Mammary epithelial cell (primary cell): ENCODE data around the gene RBM20.

Experiments used
- EZH2 ChIP-seq: IDR thresholded peaks from 2 replicates; pipeline ENCODE4 v1.6.1; 2012; ENCODE audit warnings: low read length, inconsistent platforms, borderline replicate concordance
- TF ChIP-seq, protein P1 (sequence below), 2 donors: IDR thresholded peaks in 1 of 2; conservative IDR thresholded peaks in 1 of 2; 2 replicates each; pipeline ENCODE4 v1.5.1; 2011 to 2012; ENCODE audit warnings: inconsistent platforms in 2 of 2, low read length in 2 of 2, mild to moderate bottlenecking in 2 of 2, control low read depth in 1 of 2, low read depth in 1 of 2; ENCODE audit not compliant: insufficient read depth in 1 of 2; ENCODE audit errors: extremely low read depth in 1 of 2

DNA sequence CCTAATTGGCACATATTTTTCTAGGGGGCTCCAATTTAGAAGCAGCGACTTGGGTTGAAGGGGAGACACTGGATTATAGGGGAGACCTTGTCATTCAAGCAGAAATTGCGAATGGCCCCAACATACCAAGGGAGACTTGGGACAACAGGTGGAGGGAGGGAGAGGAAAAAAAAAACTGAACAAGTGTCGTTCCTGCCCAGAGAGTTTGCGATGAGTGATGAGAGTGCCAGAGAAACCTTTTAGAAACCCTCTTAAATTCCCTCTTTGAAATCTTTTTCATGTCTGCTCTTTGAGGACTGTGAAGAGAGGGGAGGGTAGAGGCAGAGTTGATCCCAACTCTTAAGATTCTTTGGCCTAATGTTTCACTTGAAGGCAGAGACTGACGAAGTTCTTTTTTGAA lies 24.3 kb downstream of the RBM20 start:
- TF ChIP-seq, protein P1, sequence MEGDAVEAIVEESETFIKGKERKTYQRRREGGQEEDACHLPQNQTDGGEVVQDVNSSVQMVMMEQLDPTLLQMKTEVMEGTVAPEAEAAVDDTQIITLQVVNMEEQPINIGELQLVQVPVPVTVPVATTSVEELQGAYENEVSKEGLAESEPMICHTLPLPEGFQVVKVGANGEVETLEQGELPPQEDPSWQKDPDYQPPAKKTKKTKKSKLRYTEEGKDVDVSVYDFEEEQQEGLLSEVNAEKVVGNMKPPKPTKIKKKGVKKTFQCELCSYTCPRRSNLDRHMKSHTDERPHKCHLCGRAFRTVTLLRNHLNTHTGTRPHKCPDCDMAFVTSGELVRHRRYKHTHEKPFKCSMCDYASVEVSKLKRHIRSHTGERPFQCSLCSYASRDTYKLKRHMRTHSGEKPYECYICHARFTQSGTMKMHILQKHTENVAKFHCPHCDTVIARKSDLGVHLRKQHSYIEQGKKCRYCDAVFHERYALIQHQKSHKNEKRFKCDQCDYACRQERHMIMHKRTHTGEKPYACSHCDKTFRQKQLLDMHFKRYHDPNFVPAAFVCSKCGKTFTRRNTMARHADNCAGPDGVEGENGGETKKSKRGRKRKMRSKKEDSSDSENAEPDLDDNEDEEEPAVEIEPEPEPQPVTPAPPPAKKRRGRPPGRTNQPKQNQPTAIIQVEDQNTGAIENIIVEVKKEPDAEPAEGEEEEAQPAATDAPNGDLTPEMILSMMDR (conservative IDR thresholded peaks at IDR 0.05 in 1 of 2, IDR thresholded peaks at IDR 0.05 in 1 of 2; ENCODE audit: extremely low read depth in 1 of 2, insufficient read depth in 1 of 2, low read depth in 1 of 2, low read length in 2 of 2) = no peak
- TF ChIP-seq EZH2 = no peak
